B cell (primary cell): ENCODE results near the gene REV1. TPM values are rescaled to one million over a fixed set of nuclear protein-coding genes. Genes with fewer than 3 reads are reported as not detected.

ENCODE experiments used
- ATAC-seq: fragments of 200-7000 bp; cut with Tn5 transposase; one replicate; pipeline ENCODE4 v1.10.0; 2021; ENCODE audit warnings: low read depth, mild to moderate bottlenecking, moderate number of reproducible peaks, moderate library complexity
- CTCF ChIA-PET: fragments of 350-600 bp; sonication (Branson Sonifier 250); formaldehyde crosslinking; loops from one replicate; lab custom pipeline; 2021; ENCODE audit warnings: antibody characterized with exemption, inconsistent platforms; lab: Charles Lee
- POLR2A ChIA-PET: fragments of 350-600 bp; sonication (Branson Sonifier 250); formaldehyde crosslinking; loops from one replicate; lab custom pipeline; 2021; ENCODE audit warnings: antibody characterized with exemption; lab: Charles Lee
- DNase-seq: peaks from one replicate; pipeline ENCODE4 v3.0.0; 2013
- H2AFZ ChIP-seq: 2 replicates; pipeline ENCODE4 v1.6.1; 2012; ENCODE audit warnings: mild to moderate bottlenecking, low read depth, low read length; ENCODE audit not compliant: insufficient read depth, poor library complexity, severe bottlenecking
- H3K27ac ChIP-seq, 2 donors: 1 replicate in 1 of 2; 2 replicates in 1 of 2; pipeline ENCODE4 v1.5.1; 2012 to 2013; ENCODE audit warnings: low read length in 2 of 2, mild to moderate bottlenecking in 2 of 2, moderate library complexity in 1 of 2
- H3K27me3 ChIP-seq, 4 experiments: fragments of 200-600 bp in 1 of 4; sonication (generic) in 1 of 4; replicated peaks in 1 of 4; 1 replicate in 2 of 4; 2 replicates in 2 of 4; pipeline versions ENCODE4 v1.6.1 to v1.7.0; 2013 to 2016; ENCODE audit warnings: low read length in 3 of 4, mild to moderate bottlenecking in 2 of 4, mixed read lengths in 1 of 4, moderate library complexity in 1 of 4; ENCODE audit not compliant: insufficient read depth in 4 of 4, control insufficient read depth in 3 of 4; ENCODE audit errors: control extremely low read depth in 1 of 4
- H3K36me3 ChIP-seq, 2 experiments: replicated peaks in 1 of 2; 1 replicate in 1 of 2; 2 replicates in 1 of 2; pipeline versions ENCODE4 v1.6.1 to v1.7.1; 2013; ENCODE audit warnings: low read length in 1 of 2; ENCODE audit not compliant: insufficient read depth in 2 of 2, control insufficient read depth in 1 of 2; ENCODE audit errors: control extremely low read depth in 1 of 2, extremely low read depth in 1 of 2
- H3K4me1 ChIP-seq, 2 donors: fragments of 200-600 bp in 1 of 2; sonication (generic) in 1 of 2; 1 replicate in 1 of 2; 2 replicates in 1 of 2; pipeline versions ENCODE4 v1.5.1 to v1.6.1; 2013 to 2017; ENCODE audit warnings: low read length in 2 of 2; ENCODE audit not compliant: control insufficient read depth in 2 of 2, insufficient read depth in 2 of 2
- H3K4me2 ChIP-seq: replicated peaks from 2 replicates; pipeline ENCODE3; 2012; ENCODE audit warnings: mild to moderate bottlenecking, low read depth, low read length; ENCODE audit not compliant: poor library complexity, severe bottlenecking
- H3K4me3 ChIP-seq, 5 experiments: fragments of 200-600 bp in 1 of 5; sonication (generic) in 1 of 5; 1 replicate in 3 of 5; 2 replicates in 2 of 5; pipeline versions ENCODE4 v1.5.1 to v1.7.0; 2011 to 2016; ENCODE audit warnings: low read length in 4 of 5, mild to moderate bottlenecking in 4 of 5, low read depth in 2 of 5, control low read depth in 1 of 5, moderate library complexity in 1 of 5; ENCODE audit not compliant: insufficient read depth in 1 of 5; ENCODE audit errors: control extremely low read depth in 1 of 5, extremely low read depth in 1 of 5
- H3K79me2 ChIP-seq: fragments of 200-600 bp; sonication (generic); one replicate; pipeline ENCODE4 v1.6.0; 2016; ENCODE audit warnings: low read length; ENCODE audit not compliant: control insufficient read depth, insufficient read depth
- H3K9ac ChIP-seq: fragments of 200-600 bp; sonication (generic); 2 replicates; pipeline ENCODE4 v1.6.1; 2017; ENCODE audit warnings: mild to moderate bottlenecking, low read length, moderate library complexity
- H3K9me3 ChIP-seq, 3 donors: one replicate each; pipeline versions ENCODE4 v1.6.1 to v1.7.1; 2013; ENCODE audit warnings: low read length in 2 of 3; ENCODE audit not compliant: control insufficient read depth in 2 of 3, insufficient read depth in 1 of 3; ENCODE audit errors: control extremely low read depth in 1 of 3
- H4K20me1 ChIP-seq: 2 replicates; pipeline ENCODE4 v1.6.0; 2012; ENCODE audit warnings: mild to moderate bottlenecking, low read length; ENCODE audit not compliant: insufficient read depth, control insufficient read depth, poor library complexity, severe bottlenecking
- H3K27ac Mint-ChIP-seq: one replicate; pipeline ENCODE4 v1.8.0; 2021; ENCODE audit warnings: mixed read lengths
- H3K27me3 Mint-ChIP-seq: one replicate; pipeline ENCODE4 v1.8.0; 2021; ENCODE audit warnings: mixed read lengths
- H3K4me1 Mint-ChIP-seq: one replicate; pipeline ENCODE4 v1.8.0; 2021; ENCODE audit warnings: mixed read lengths
- H3K4me3 Mint-ChIP-seq: one replicate; pipeline ENCODE4 v1.8.0; 2021; ENCODE audit warnings: mixed read lengths
- H3K9me3 Mint-ChIP-seq: one replicate; pipeline ENCODE4 v1.8.0; 2022; ENCODE audit warnings: mixed read lengths; ENCODE audit not compliant: insufficient read depth
- EZH2 ChIP-seq: IDR thresholded peaks from 2 replicates; pipeline ENCODE4 v1.6.1; 2012; ENCODE audit warnings: borderline replicate concordance, low read depth, mild to moderate bottlenecking, moderate library complexity, low read length; ENCODE audit not compliant: insufficient read depth, poor library complexity, severe bottlenecking
- WGBS: methylation state at CpG from one replicate; pipeline ENCODE4 v1.1.5; 2013; ENCODE audit warnings: missing lambda C conversion rate; ENCODE audit not compliant: insufficient coverage; 5-methylcytosine and 5-hydroxymethylcytosine counted together
- intact Hi-C: fragments of 100-400 bp; cut with micrococcal nuclease; formaldehyde crosslinking; loops from one replicate; pipeline ENCODE4 v1.10.0; 2022
- polyA plus RNA-seq: library from polyadenylated mRNA; depleted of rRNA; stranded (reverse); fragments of >200 nt; gene quantifications from 2 replicates; pipeline ENCODE4 v1.2.3, GENCODE V29; 2012
- total RNA-seq, 2 donors: library from RNA; stranded (reverse); fragments of 120-200 nt in 1 of 2; gene quantifications; 1 replicate in 1 of 2; 2 replicates in 1 of 2; pipeline versions ENCODE4 v1.2.3 to v1.2.4, GENCODE V29; 2013 to 2022
- TF ChIP-seq, protein P1 (sequence below): fragments of 200-600 bp; IDR thresholded peaks from one replicate; pipeline ENCODE4 v1.8.0; 2022; ENCODE audit warnings: antibody characterized with exemption, mild to moderate bottlenecking

The REV1 gene
- total and polyA plus RNA-seq, 2 donors (not counting 1 experiment from before 2014, with no cell fraction given), result 25.4 to 70.5 TPM

DNA sequence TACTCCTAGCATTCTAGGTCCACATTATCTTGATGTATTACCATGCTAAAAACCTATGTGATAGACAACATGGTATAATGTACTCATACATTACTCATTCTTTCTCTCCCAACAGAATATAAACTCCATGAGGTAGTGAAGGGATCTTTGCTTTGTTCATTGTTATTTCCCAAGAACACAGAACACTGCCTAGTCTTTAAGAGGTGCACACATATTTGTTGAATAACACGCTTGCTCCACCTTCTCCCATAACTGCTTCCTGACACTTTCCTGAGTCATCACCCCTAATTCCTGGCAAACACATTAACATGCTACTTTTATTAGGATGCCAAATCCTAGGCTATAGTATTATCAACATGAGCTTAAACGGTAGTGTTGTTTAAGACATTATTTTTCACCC, 41.3 kb downstream of the REV1 start:
- H3K4me1 Mint-ChIP-seq, result no peaks in the 10 kb centered on the region
- Histone ChIP-seq H3K4me2 (no peak overlapping the region), H4K20me1 (no peaks in the 10 kb centered on the region), H2AFZ (no peak overlapping the region), H3K9ac (no peak overlapping the region), H3K36me3 (peaks cover 8 to 38% of the 10 kb centered on the region in 2 experiments), H3K27ac (no peak overlapping the region), H3K9me3 (no peaks in the 10 kb centered on the region), H3K27me3 (no peaks in the 10 kb centered on the region), H3K79me2 (peaks cover 13% of the 10 kb centered on the region), H3K4me3 (no peak overlapping the region), H3K4me1 (no peaks in the 10 kb centered on the region)
- H3K27me3 Mint-ChIP-seq, result no peaks in the 10 kb centered on the region
- DNase-seq (no peak), ATAC-seq (no peak)
- H3K27ac Mint-ChIP-seq, result no peak overlapping the region
- ChIA-PET POLR2A (no interaction called here), CTCF (no interaction called here)
- intact Hi-C loops, result no loop called here
- no peak overlapping the region for H3K4me3 Mint-ChIP-seq
- 100% methylated on average over 1 of the region's 2 CpGs for WGBS
- no peaks in the 10 kb centered on the region for H3K9me3 Mint-ChIP-seq
- no peak for TF ChIP-seq EZH2
- TF ChIP-seq, protein P1, sequence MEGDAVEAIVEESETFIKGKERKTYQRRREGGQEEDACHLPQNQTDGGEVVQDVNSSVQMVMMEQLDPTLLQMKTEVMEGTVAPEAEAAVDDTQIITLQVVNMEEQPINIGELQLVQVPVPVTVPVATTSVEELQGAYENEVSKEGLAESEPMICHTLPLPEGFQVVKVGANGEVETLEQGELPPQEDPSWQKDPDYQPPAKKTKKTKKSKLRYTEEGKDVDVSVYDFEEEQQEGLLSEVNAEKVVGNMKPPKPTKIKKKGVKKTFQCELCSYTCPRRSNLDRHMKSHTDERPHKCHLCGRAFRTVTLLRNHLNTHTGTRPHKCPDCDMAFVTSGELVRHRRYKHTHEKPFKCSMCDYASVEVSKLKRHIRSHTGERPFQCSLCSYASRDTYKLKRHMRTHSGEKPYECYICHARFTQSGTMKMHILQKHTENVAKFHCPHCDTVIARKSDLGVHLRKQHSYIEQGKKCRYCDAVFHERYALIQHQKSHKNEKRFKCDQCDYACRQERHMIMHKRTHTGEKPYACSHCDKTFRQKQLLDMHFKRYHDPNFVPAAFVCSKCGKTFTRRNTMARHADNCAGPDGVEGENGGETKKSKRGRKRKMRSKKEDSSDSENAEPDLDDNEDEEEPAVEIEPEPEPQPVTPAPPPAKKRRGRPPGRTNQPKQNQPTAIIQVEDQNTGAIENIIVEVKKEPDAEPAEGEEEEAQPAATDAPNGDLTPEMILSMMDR, result no peak

DNA sequence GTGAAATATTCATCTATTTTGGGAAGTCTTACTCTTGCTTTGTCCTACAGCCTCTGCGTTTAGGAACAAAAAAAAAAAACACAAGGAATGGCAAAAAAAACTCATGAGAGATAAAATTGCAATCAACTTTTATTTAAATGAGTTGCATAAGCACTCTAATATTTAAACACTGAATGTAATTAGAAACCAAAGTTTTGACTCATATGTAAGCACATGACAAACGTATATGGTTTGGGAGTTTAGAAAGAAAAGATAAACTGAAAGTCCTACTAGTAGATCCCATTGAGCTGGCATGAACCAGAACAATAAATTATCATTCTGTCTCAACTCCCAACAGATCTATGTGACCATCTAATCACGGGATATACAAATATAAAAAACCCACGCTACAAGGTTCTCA, 44.8 kb downstream of the REV1 start:
- TF ChIP-seq, protein P1, result no peak
- no peak for TF ChIP-seq EZH2
- ATAC-seq (no peak), DNase-seq (no peak)
- Histone ChIP-seq H4K20me1 (no peaks in the 10 kb centered on the region), H3K36me3 (peaks cover 0 to 26% of the 10 kb centered on the region in 2 experiments), H3K27me3 (no peaks in the 10 kb centered on the region), H3K4me2 (no peak overlapping the region), H3K4me1 (no peaks in the 10 kb centered on the region), H3K9ac (no peak overlapping the region), H3K9me3 (no peaks in the 10 kb centered on the region), H3K27ac (no peak overlapping the region), H3K4me3 (no peak overlapping the region), H2AFZ (no peak overlapping the region), H3K79me2 (peaks cover 13% of the 10 kb centered on the region)
- H3K9me3 Mint-ChIP-seq, result no peaks in the 10 kb centered on the region
- no peak overlapping the region for H3K27ac Mint-ChIP-seq
- no peaks in the 10 kb centered on the region for H3K4me1 Mint-ChIP-seq
- ChIA-PET POLR2A (no interaction called here), CTCF (no interaction called here)
- intact Hi-C loops, result no loop called here
- no peaks in the 10 kb centered on the region for H3K27me3 Mint-ChIP-seq
- no CpG with 5 or more reads among the region's 4 CpGs for WGBS
- H3K4me3 Mint-ChIP-seq, result no peak overlapping the region
